HepG2 (cell line): ENCODE measurements around the gene TEFM. TPM values are rescaled to one million over a fixed set of nuclear protein-coding genes. Genes with fewer than 3 reads are reported as not detected.
A peak's percentile ranks its signal among the peaks of the same experiment; 100 is the strongest.

Experiments
- ATF6 ChIP-seq: sonication (generic); formaldehyde crosslinking; conservative IDR thresholded peaks from 2 replicates; pipeline ENCODE4 v1.4.0; 2020; ENCODE audit warnings: missing genetic modification reagents
- CENPBD1 ChIP-seq: sonication (generic); formaldehyde crosslinking; IDR thresholded peaks from 2 replicates; pipeline ENCODE4 v1.8.0; 2022; ENCODE audit warnings: missing genetic modification reagents, low read depth, mild to moderate bottlenecking, borderline replicate concordance
- FOXO4 ChIP-seq: sonication (generic); formaldehyde crosslinking; conservative IDR thresholded peaks from 2 replicates; pipeline ENCODE4 v1.8.1; 2023; ENCODE audit warnings: missing genetic modification reagents
- GLI4 ChIP-seq: sonication (generic); formaldehyde crosslinking; IDR thresholded peaks from 2 replicates; pipeline ENCODE4 v1.5.1; 2020; ENCODE audit warnings: missing genetic modification reagents, mild to moderate bottlenecking, moderate library complexity, borderline replicate concordance
- HOXA5 ChIP-seq: sonication (generic); formaldehyde crosslinking; IDR thresholded peaks from 2 replicates; pipeline ENCODE4 v1.4.0; 2020; ENCODE audit warnings: missing genetic modification reagents
- NBN ChIP-seq: fragments of 450-650 bp; conservative IDR thresholded peaks from 2 replicates; pipeline ENCODE4 v1.6.1; 2017
- NFKBIZ ChIP-seq: IDR thresholded peaks from 2 replicates; pipeline ENCODE4 v1.6.1; 2018; ENCODE audit warnings: missing genetic modification reagents, missing compliant biosample characterization
- PRDM15 ChIP-seq: sonication (generic); formaldehyde crosslinking; IDR thresholded peaks from 2 replicates; pipeline ENCODE4 v1.4.0; 2020; ENCODE audit warnings: missing genetic modification reagents
- REL ChIP-seq: sonication (generic); formaldehyde crosslinking; conservative IDR thresholded peaks from 2 replicates; pipeline ENCODE4 v1.8.0; 2022; ENCODE audit warnings: mild to moderate bottlenecking, missing genetic modification reagents, moderate library complexity
- RXRB ChIP-seq: IDR thresholded peaks from 2 replicates; pipeline ENCODE4 v1.6.1; 2016; ENCODE audit warnings: borderline replicate concordance, missing genetic modification reagents, missing compliant biosample characterization
- SNRNP70 ChIP-seq: fragments of 200-400 bp; formaldehyde crosslinking; IDR thresholded peaks from 2 replicates; pipeline ENCODE4 v1.6.1; 2017; ENCODE audit warnings: mild to moderate bottlenecking, low read depth, low read length, moderate library complexity
- SOX13 ChIP-seq, 3 experiments: fragments of 450-650 bp in 1 of 3; sonication (generic) in 1 of 3; formaldehyde crosslinking in 1 of 3; IDR thresholded peaks in 2 of 3; conservative IDR thresholded peaks in 1 of 3; 2 replicates each; pipeline versions ENCODE4 v1.5.0 to v1.6.1; 2016 to 2020; ENCODE audit warnings: antibody characterized with exemption in 1 of 3, mild to moderate bottlenecking in 1 of 3, missing compliant biosample characterization in 1 of 3, missing genetic modification reagents in 1 of 3, moderate library complexity in 1 of 3
- TFDP2 ChIP-seq: sonication (generic); formaldehyde crosslinking; IDR thresholded peaks from 2 replicates; pipeline ENCODE4 v1.4.0; 2020; ENCODE audit warnings: missing genetic modification reagents
- ZFP36L2 ChIP-seq: sonication (generic); formaldehyde crosslinking; IDR thresholded peaks from 2 replicates; pipeline ENCODE4 v1.4.0; 2020; ENCODE audit warnings: missing genetic modification reagents
- ZNF20 ChIP-seq: sonication (generic); formaldehyde crosslinking; IDR thresholded peaks from 2 replicates; pipeline ENCODE4 v1.4.0; 2020; ENCODE audit warnings: mild to moderate bottlenecking, moderate library complexity, missing genetic modification reagents
- ZNF496 ChIP-seq: sonication (generic); formaldehyde crosslinking; IDR thresholded peaks from 2 replicates; pipeline ENCODE4 v1.8.1; 2023; ENCODE audit warnings: mild to moderate bottlenecking, moderate library complexity, missing genetic modification reagents; ENCODE audit not compliant: insufficient replicate concordance
- ZNF720 ChIP-seq: sonication (generic); formaldehyde crosslinking; IDR thresholded peaks from 2 replicates; pipeline ENCODE4 v1.4.0; 2020; ENCODE audit warnings: missing genetic modification reagents
- ZNF768 ChIP-seq: sonication (generic); formaldehyde crosslinking; IDR thresholded peaks from 2 replicates; pipeline ENCODE4 v1.4.0; 2020; ENCODE audit warnings: missing genetic modification reagents
- ZSCAN25 ChIP-seq: sonication (generic); formaldehyde crosslinking; IDR thresholded peaks from 2 replicates; pipeline ENCODE4 v1.8.0; 2022; ENCODE audit warnings: mild to moderate bottlenecking, missing genetic modification reagents
- ZZZ3 ChIP-seq: sonication (generic); formaldehyde crosslinking; IDR thresholded peaks from 2 replicates; pipeline ENCODE4 v1.4.0; 2020; ENCODE audit warnings: missing genetic modification reagents, mild to moderate bottlenecking, borderline replicate concordance
- polyA plus RNA-seq, 8 experiments: library from polyadenylated mRNA; depleted of rRNA in 3 of 8; stranded (reverse) in 7 of 8; unstranded in 1 of 8; fragments of >200 nt; fragmentation: Illumina TruSeq in 4 of 8; extraction: Trizol in 4 of 8; gene quantifications; 2 replicates each; pipeline versions ENCODE4 v1.2.1 to v1.2.3, GENCODE V29; 2011 to 2016; ENCODE audit warnings: low read depth in 4 of 8, missing spikeins in 1 of 8, mixed read lengths in 1 of 8; ENCODE audit not compliant: insufficient read depth in 1 of 8
- total RNA-seq, 5 experiments: library from RNA; depleted of rRNA; stranded (reverse); fragments of >200 nt; fragmentation: Illumina TruSeq; extraction: Trizol; gene quantifications; 2 replicates each; pipeline ENCODE4 v1.2.3, GENCODE V29; 2016; ENCODE audit warnings: low read depth in 1 of 5

The TEFM gene
- total and polyA plus RNA-seq, 2 of the 13 experiments (the other 11 are each of a cell fraction or from before 2014, with no cell fraction given) = 7.0 to 20.0 TPM

GRCh38 chr17:30906101-30906911 is at the start of gene TEFM (continued):
- TF ChIP-seq PRDM15 (CRISPR knock-in tag) (peak; percentile 75; the same call in 1 of the 2 replicates), RXRB (CRISPR knock-in tag) (peak; percentile 90), ZNF720 (0 out of 2 replicates have a peak, but pooled peaks have one; percentile 70), ATF6 (CRISPR knock-in tag) (no peak), TFDP2 (CRISPR knock-in tag) (peak; percentile 78), ZNF768 (peak; percentile 89; the same call in 1 of the 2 replicates), CENPBD1 (CRISPR knock-in tag) (no peak), FOXO4 (CRISPR knock-in tag) (no peak), REL (CRISPR knock-in tag) (peak; percentile 90), SOX13 (IDR thresholded peaks at IDR 0.05) (no peak), SOX13 (CRISPR knock-in tag; conservative IDR thresholded peaks at IDR 0.05 in 1 of 2, IDR thresholded peaks at IDR 0.05 in 1 of 2) (peak in 1 of 2 experiments; percentile 60; a peak in 2 of 4 replicates), ZSCAN25 (CRISPR knock-in tag) (peak; percentile 81; the same call in 1 of the 2 replicates), HOXA5 (CRISPR knock-in tag) (peak; percentile 71), ZZZ3 (CRISPR knock-in tag) (peak; percentile 99), ZNF20 (CRISPR knock-in tag) (no peak), ZNF496 (CRISPR knock-in tag) (no peak), ZFP36L2 (no peak), SNRNP70 (no peak), GLI4 (CRISPR knock-in tag) (no peak), NFKBIZ (CRISPR knock-in tag) (peak; percentile 73; the same call in 1 of the 2 replicates), NBN (no peak)
